Measurements from ENCODE around the gene CPNE1. TPM values are rescaled to one million over a fixed set of nuclear protein-coding genes. Genes with fewer than 3 reads are reported as not detected.
"Not testable (repeated sequence)": the region's sequence is repeated elsewhere in the genome, so short reads cannot be mapped to it uniquely, and the experiment has no call there.

The CPNE1 gene
- total RNA-seq, 1 donor from 2014 or later = 264 TPM

DNA sequence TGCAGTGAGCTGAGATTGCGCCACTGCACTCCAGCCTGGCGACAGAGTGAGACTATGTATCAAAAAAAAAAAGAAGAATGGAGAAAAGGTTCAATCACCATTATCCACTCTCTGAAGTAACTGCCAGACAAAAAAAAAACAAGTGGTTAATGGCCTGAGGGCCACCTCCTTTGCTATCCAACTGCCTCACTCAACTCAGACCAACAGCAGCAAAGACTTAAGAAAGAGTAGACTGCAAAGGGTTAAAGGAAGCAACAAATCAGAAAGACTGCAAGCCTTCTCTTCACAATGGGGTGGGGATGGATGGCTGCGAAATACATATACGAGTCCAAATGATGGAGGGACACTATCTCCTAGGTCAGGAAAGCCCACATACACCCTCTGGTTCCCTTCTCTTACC is 31.3 kb upstream of the CPNE1 start:
- POLR2A ChIA-PET = interaction anchor here (0.6 to 0.7 kb wide), 2 partner anchors 77 to 207 kb away, joined by 3 to 4 read pairs; no protein-coding TSS in a partner anchor
- no peaks in the 10 kb centered on the region for H3K27me3 Mint-ChIP-seq
- no peak overlapping the region for H3K27ac Mint-ChIP-seq
- ATAC-seq (ENCODE audit: low read depth) (no peak), DNase-seq (no peak)
- H3K9me3 Mint-ChIP-seq = no peaks in the 10 kb centered on the region
- intact Hi-C loops (cut with micrococcal nuclease) = loop anchor here (10.0 kb wide), 1 partner anchor 189 kb away; no protein-coding TSS in a partner anchor
- H3K4me1 Mint-ChIP-seq = peaks cover 27% of the 10 kb centered on the region
- TF ChIP-seq, protein P1, sequence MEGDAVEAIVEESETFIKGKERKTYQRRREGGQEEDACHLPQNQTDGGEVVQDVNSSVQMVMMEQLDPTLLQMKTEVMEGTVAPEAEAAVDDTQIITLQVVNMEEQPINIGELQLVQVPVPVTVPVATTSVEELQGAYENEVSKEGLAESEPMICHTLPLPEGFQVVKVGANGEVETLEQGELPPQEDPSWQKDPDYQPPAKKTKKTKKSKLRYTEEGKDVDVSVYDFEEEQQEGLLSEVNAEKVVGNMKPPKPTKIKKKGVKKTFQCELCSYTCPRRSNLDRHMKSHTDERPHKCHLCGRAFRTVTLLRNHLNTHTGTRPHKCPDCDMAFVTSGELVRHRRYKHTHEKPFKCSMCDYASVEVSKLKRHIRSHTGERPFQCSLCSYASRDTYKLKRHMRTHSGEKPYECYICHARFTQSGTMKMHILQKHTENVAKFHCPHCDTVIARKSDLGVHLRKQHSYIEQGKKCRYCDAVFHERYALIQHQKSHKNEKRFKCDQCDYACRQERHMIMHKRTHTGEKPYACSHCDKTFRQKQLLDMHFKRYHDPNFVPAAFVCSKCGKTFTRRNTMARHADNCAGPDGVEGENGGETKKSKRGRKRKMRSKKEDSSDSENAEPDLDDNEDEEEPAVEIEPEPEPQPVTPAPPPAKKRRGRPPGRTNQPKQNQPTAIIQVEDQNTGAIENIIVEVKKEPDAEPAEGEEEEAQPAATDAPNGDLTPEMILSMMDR (IDR thresholded peaks at IDR 0.05) = no peak
- no peak overlapping the region for H3K4me3 Mint-ChIP-seq
- peaks cover 58% of the 10 kb centered on the region for H3K36me3 Mint-ChIP-seq (ENCODE audit: low read depth)
- CTCF ChIA-PET = interaction anchor here (0.7 kb wide), 1 partner anchor 228 kb away, joined by 4 read pairs; no protein-coding TSS in a partner anchor

DNA sequence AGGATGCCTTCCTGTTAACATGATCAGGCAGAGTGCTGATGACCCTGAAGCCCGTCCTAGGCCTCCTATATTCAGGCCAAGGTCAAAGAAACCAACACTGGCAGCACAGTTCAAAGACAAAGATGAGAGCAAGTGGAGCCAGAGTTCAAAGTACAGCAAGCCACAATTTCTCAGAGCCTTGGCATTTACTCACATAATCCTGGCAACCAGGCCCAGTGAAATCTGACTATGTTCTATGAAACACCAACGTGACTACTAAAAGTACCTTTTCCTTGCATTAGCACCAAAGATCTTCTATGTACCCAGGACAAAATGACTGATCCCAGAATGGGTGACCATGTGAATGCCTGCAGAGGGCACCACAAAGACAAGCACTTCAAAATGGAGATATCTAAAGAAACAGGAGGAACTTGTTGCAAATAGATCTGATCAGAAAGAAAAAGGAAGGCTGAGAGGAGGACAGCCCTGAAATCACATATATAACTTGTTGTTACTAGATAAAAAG is 30.6 kb upstream of the CPNE1 start:
- DNase-seq = no peak
- no peak overlapping the region for H3K27ac Mint-ChIP-seq
- ChIA-PET CTCF (interaction anchor here (0.7 kb wide), 1 partner anchor 228 kb away, joined by 4 read pairs; no protein-coding TSS in a partner anchor), POLR2A (interaction anchor here (0.7 kb wide), 1 partner anchor 76 kb away, joined by 3 read pairs; no protein-coding TSS in a partner anchor)
- no peaks in the 10 kb centered on the region for H3K27me3 Mint-ChIP-seq
- H3K4me1 Mint-ChIP-seq = peaks cover 23% of the 10 kb centered on the region
- H3K9me3 Mint-ChIP-seq = no peaks in the 10 kb centered on the region
- no peak for ATAC-seq (ENCODE audit: low read depth)
- intact Hi-C loops (cut with micrococcal nuclease) = loop anchor here (10.0 kb wide), 1 partner anchor 190 kb away; no protein-coding TSS in a partner anchor
- H3K4me3 Mint-ChIP-seq = no peak overlapping the region
- peaks cover 59% of the 10 kb centered on the region for H3K36me3 Mint-ChIP-seq (ENCODE audit: low read depth)
- TF ChIP-seq, protein P1 (IDR thresholded peaks at IDR 0.05) = no peak

DNA sequence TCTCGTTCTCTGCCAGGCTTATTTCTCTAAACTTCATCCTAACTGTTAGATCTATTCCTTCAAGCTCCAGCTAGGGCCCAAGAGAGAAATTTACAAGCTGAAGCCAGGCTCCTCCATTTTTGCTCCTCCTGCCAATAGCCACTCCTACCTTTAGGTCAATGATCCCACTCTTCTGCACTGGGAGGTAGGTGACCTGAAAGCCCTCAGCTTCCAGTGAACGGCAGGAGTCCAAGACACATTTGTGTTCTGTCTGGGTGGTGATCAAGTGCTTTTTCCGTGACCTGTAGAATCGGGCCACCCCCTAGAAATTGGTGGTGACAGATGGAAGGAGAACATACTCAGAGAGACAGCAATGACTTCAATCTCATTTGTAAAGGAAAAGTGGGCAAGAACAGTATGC is 25.6 kb upstream of the CPNE1 start:
- no peaks in the 10 kb centered on the region for H3K9me3 Mint-ChIP-seq
- TF ChIP-seq, protein P1 (IDR thresholded peaks at IDR 0.05) = no peak
- DNase-seq (no peak), ATAC-seq (ENCODE audit: low read depth) (no peak)
- intact Hi-C loops (cut with micrococcal nuclease) = loop anchor here (10.0 kb wide), 1 partner anchor 195 kb away; no protein-coding TSS in a partner anchor
- H3K27me3 Mint-ChIP-seq = no peaks in the 10 kb centered on the region
- peaks cover 58% of the 10 kb centered on the region for H3K36me3 Mint-ChIP-seq (ENCODE audit: low read depth)
- ChIA-PET CTCF (no interaction called here), POLR2A (interaction anchor here (1.3 kb wide), 1 partner anchor 52 kb away, joined by 4 read pairs; the partner anchor contains the start of gene RBM39)
- no peak overlapping the region for H3K27ac Mint-ChIP-seq
- no peaks in the 10 kb centered on the region for H3K4me1 Mint-ChIP-seq
- H3K4me3 Mint-ChIP-seq = no peak overlapping the region

DNA sequence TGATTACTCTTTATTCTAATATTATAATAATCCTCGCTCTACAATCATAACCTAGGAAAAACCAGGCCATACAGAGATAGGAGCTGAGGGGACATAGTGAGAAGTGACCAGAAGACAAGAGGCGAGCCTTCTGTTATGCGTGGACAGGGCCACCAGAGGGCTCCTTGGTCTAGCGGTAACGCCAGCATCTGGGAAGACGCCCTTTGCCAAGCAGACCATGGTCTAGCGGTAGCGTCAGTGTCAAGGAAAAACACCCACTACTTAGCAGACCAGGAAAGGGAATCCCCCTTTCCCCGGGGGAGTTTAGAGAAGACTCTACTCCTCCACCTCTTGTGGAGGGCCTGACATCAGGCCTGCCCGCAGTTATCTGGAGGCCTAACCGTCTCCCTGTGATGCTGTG is 22.2 kb upstream of the CPNE1 start:
- H3K4me1 Mint-ChIP-seq; DNase-seq; H3K27me3 Mint-ChIP-seq; ATAC-seq (ENCODE audit: low read depth); CTCF ChIA-PET; H3K27ac Mint-ChIP-seq; H3K9me3 Mint-ChIP-seq; H3K4me3 Mint-ChIP-seq; intact Hi-C loops (cut with micrococcal nuclease): not testable (repeated sequence)
- H3K36me3 Mint-ChIP-seq (ENCODE audit: low read depth) = peaks cover 43% of the 10 kb centered on the region
- POLR2A ChIA-PET = interaction anchor here (0.6 kb wide), 2 partner anchors 53 to 111 kb away, joined by 5 to 7 read pairs; no protein-coding TSS in a partner anchor

DNA sequence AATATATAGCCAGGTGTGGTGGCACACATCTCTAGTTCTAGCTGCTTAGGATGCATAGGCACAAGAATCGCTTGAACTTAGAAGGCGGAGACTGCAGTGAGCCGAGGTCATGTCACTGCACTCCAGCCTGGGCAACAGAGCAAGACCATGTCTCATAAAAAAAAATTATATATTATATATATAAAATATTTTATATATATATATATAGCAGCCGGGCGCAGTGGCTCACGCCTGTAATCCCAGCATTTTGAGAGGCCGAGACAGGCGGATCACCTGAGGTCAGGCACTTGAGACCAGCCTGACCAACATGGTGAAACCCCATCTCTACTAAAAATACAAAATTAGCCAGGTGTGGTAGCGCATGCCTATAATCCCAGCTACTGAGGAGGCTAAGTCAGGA is 20.7 kb upstream of the CPNE1 start:
- DNase-seq; H3K27ac Mint-ChIP-seq; H3K4me1 Mint-ChIP-seq; H3K9me3 Mint-ChIP-seq; H3K4me3 Mint-ChIP-seq; intact Hi-C loops (cut with micrococcal nuclease); CTCF ChIA-PET; H3K27me3 Mint-ChIP-seq; ATAC-seq (ENCODE audit: low read depth): not testable (repeated sequence)
- POLR2A ChIA-PET = interaction anchor here (0.6 to 0.7 kb wide), 2 partner anchors 26 to 95 kb away, joined by 5 to 6 read pairs; no protein-coding TSS in a partner anchor
- peaks cover 46% of the 10 kb centered on the region for H3K36me3 Mint-ChIP-seq (ENCODE audit: low read depth)

DNA sequence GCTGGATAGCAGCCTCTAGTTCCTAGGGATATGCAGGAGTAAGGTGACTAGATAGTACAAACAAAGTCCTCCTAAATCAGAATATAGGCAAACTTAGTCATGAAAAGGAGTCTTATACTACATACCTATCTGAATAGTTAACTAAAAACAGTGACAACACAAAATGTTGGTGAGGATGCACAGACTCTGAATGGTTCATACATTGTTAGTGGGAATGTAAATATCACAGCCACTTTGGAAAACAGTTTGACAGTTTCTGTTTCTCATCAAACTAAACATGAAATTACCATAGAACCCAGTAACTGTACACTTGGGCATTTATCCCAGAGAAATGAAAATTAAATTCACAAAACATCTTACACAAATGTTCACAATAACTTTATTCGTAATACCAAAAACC is 17.3 kb upstream of the CPNE1 start:
- Mint-ChIP-seq H3K27ac (no peak overlapping the region), H3K9me3 (no peaks in the 10 kb centered on the region), H3K4me3 (no peak overlapping the region), H3K27me3 (no peaks in the 10 kb centered on the region), H3K4me1 (peaks cover 14% of the 10 kb centered on the region), H3K36me3 (ENCODE audit: low read depth) (peaks cover 33% of the 10 kb centered on the region)
- TF ChIP-seq, protein P1 (IDR thresholded peaks at IDR 0.05) = no peak
- DNase-seq (no peak), ATAC-seq (ENCODE audit: low read depth) (no peak)
- intact Hi-C loops (cut with micrococcal nuclease) = no loop called here
- ChIA-PET POLR2A (no interaction called here), CTCF (no interaction called here)
